GM13977 (cell line): ENCODE measurements around the gene SKA2.

Experiments
- DNase-seq: peaks from one replicate; pipeline ENCODE4 v3.0.0; 2012; ENCODE audit warnings: low spot score
- in situ Hi-C: fragments of 300-500 bp; cut with MboI; formaldehyde crosslinking; loops from one replicate; pipeline ENCODE4 v1.12.0; 2022; ENCODE audit warnings: low sequenced_read_pairs, low pct_unique_long_range_greater_than_20kb, mixed read lengths, inconsistent platforms; ENCODE audit not compliant: unreplicated experiment
- TF ChIP-seq, protein P1 (sequence below): IDR thresholded peaks from 2 replicates; pipeline ENCODE4 v1.5.1; 2012; ENCODE audit warnings: mild to moderate bottlenecking, control low read depth; ENCODE audit not compliant: insufficient read depth; ENCODE audit errors: extremely low read depth, missing control alignments

Gene SKA2

DNA sequence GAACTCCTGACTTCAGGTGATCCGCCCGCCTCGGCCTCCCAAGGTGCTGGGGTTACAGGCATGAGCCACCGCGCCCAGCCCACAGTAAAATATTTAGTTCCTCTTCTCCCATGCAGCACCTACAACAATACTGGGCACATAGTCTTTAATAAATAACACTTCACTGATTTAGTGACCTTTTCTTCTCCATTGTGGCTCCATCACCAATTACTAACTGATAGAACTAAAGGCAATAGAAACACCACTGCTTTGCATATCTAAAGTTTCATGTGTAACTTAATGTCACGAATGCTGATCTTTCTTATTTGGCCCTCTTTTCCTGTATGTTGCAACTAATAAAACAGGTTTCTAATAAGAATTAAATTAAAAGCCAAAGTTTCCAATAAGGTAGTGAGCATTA lies 87.2 kb downstream of the SKA2 start:
- in situ Hi-C loops: no loop called here
- DNase-seq: no peak
- TF ChIP-seq, protein P1, sequence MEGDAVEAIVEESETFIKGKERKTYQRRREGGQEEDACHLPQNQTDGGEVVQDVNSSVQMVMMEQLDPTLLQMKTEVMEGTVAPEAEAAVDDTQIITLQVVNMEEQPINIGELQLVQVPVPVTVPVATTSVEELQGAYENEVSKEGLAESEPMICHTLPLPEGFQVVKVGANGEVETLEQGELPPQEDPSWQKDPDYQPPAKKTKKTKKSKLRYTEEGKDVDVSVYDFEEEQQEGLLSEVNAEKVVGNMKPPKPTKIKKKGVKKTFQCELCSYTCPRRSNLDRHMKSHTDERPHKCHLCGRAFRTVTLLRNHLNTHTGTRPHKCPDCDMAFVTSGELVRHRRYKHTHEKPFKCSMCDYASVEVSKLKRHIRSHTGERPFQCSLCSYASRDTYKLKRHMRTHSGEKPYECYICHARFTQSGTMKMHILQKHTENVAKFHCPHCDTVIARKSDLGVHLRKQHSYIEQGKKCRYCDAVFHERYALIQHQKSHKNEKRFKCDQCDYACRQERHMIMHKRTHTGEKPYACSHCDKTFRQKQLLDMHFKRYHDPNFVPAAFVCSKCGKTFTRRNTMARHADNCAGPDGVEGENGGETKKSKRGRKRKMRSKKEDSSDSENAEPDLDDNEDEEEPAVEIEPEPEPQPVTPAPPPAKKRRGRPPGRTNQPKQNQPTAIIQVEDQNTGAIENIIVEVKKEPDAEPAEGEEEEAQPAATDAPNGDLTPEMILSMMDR: no peak

DNA sequence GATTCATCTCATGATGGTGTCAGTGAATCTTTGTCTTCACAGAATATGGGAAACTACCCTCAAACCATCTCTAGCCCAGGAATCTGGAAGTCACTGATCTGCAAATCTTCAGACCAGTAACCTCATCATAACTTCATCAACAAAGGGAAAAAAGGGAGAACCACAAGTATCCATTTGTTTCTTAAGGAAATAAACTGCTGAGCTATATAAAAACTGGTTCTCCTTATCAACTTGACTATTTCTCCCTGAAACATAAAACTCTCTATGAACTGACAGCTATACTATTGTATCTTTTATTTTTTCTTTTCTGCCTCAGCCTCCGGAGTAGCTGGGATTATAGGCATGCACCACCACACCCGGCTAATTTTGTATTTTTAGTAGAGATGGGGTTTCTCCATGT lies 87.6 kb downstream of the SKA2 start:
- in situ Hi-C loops: no loop called here
- TF ChIP-seq, protein P1: no peak
- no peak for DNase-seq

DNA sequence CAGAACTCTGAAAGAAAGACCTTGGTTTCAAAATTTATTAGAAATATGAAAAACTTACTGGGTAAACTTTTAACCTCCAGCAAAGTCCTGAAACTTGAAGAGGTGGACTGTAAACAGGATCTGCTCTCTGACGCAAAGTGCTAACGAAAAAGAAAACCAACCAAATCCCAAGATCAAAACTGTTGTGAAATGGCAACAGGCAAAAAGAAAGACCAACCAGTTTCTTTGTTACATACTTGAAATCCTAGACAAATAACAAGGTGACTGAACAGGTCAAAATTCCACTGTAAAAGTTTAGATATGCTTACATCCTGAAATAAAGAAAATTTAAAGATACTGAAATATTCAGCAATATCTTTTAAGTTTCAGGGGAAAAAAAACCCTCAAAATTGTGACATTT lies 92.5 kb downstream of the SKA2 start:
- no peak for DNase-seq
- TF ChIP-seq, protein P1: no peak
- in situ Hi-C loops: no loop called here
